Stimulated activated CD4-positive, alpha-beta T cell treated with anti-CD3 and anti-CD28 coated beads, Interleukin-4, amount 100 ng/mL, for 48 hours (primary cell): ENCODE data around the gene PPM1F.
"Not testable (repeated sequence)": the region's sequence is repeated elsewhere in the genome, so short reads cannot be mapped to it uniquely, and the experiment has no call there.

Experiments
- DNase-seq, 2 donors: peaks; one replicate each; pipeline ENCODE4 v3.0.0-alpha.2; 2020; ENCODE audit warnings: low read depth in 2 of 2

PPM1F gene

GRCh38 chr22:21940521-21940920 is 12.1 kb downstream of the PPM1F start:
- DNase-seq: no peak

GRCh38 chr22:21939935-21940334 is 12.7 kb downstream of the PPM1F start:
- DNase-seq: not testable (repeated sequence)

GRCh38 chr22:21939461-21939913 is 13.2 kb downstream of the PPM1F start:
- DNase-seq: no peak

GRCh38 chr22:21938906-21939305 is 13.7 kb downstream of the PPM1F start:
- no peak for DNase-seq

- peak; percentile 83 to 95 for DNase-seq
Measured at GRCh38 chr22:21938071-21938822, 14.4 kb downstream of the PPM1F start.

GRCh38 chr22:21937821-21938070 is 14.9 kb downstream of the PPM1F start:
- no peak for DNase-seq

GRCh38 chr22:21937041-21937820 is 15.4 kb downstream of the PPM1F start:
- DNase-seq: no peak

- no peak for DNase-seq
Measured at GRCh38 chr22:21936151-21936775, 16.4 kb downstream of the PPM1F start.

GRCh38 chr22:21933910-21934309 is 18.7 kb downstream of the PPM1F start:
- no peak for DNase-seq

- no peak for DNase-seq
Measured at GRCh38 chr22:21933413-21933812, 19.2 kb downstream of the PPM1F start.

- no peak for DNase-seq
Measured at GRCh38 chr22:21932347-21932746, 20.3 kb downstream of the PPM1F start.

GRCh38 chr22:21931056-21931455 is 21.6 kb downstream of the PPM1F start:
- DNase-seq: no peak

- no peak for DNase-seq
Measured at GRCh38 chr22:21929253-21929652, 23.4 kb downstream of the PPM1F start.

GRCh38 chr22:21928048-21928447 is 24.6 kb downstream of the PPM1F start:
- DNase-seq: no peak

- DNase-seq: no peak
Measured at GRCh38 chr22:21927174-21927823, 25.3 kb downstream of the PPM1F start.

GRCh38 chr22:21926728-21927127 is 25.9 kb downstream of the PPM1F start:
- DNase-seq: no peak

GRCh38 chr22:21923163-21923561 is 29.5 kb downstream of the PPM1F start:
- DNase-seq: no peak

- DNase-seq: no peak
Measured at GRCh38 chr22:21922370-21923162, 30.1 kb downstream of the PPM1F start.

- DNase-seq: no peak
Measured at GRCh38 chr22:21921729-21922128, 30.9 kb downstream of the PPM1F start.

GRCh38 chr22:21921184-21921721 is 31.4 kb downstream of the PPM1F start:
- DNase-seq: no peak
